Measurements from ENCODE around the gene PANX1. TPM values are rescaled to one million over a fixed set of nuclear protein-coding genes. Genes with fewer than 3 reads are reported as not detected.
"Not testable (repeated sequence)": the region's sequence is repeated elsewhere in the genome, so short reads cannot be mapped to it uniquely, and the experiment has no call there.

PANX1 gene
- total RNA-seq, 1 experiment from 2014 or later = 50.3 TPM

- no peak for DNase-seq (ENCODE audit: low read depth)
Measured at GRCh38 chr11:94150056-94150455, 21.4 kb downstream of the PANX1 start.

GRCh38 chr11:94150704-94151685, 22.4 kb downstream of the PANX1 start:
- no peak for DNase-seq (ENCODE audit: low read depth)

GRCh38 chr11:94151903-94152677, 23.4 kb downstream of the PANX1 start:
- peak; percentile 87 for DNase-seq (ENCODE audit: low read depth)

DNA sequence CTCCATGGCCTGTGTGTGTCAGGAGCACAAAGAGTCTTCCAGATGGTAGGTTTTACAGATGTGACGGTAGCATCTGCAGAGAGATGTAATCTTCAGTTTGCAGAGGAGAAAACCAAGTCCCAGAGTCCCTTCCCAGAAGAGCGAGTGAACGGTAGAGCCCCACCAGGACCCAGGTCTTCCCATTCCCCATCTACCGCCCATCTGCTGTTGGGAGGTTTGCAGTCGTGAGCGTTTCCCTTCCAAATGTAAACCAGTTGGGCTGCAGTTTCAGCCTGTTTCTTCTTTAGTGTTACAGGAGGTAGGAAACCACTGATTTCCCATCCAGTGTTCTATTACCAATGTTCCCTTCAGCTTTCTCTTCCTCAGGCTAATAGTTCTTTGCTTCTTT, 24.0 kb downstream of the PANX1 start:
- no peak for DNase-seq (ENCODE audit: low read depth)

GRCh38 chr11:94153320-94153719, 24.7 kb downstream of the PANX1 start:
- no peak for DNase-seq (ENCODE audit: low read depth)

- DNase-seq (ENCODE audit: low read depth) = no peak
Measured at GRCh38 chr11:94154095-94154856, 25.6 kb downstream of the PANX1 start.

DNA sequence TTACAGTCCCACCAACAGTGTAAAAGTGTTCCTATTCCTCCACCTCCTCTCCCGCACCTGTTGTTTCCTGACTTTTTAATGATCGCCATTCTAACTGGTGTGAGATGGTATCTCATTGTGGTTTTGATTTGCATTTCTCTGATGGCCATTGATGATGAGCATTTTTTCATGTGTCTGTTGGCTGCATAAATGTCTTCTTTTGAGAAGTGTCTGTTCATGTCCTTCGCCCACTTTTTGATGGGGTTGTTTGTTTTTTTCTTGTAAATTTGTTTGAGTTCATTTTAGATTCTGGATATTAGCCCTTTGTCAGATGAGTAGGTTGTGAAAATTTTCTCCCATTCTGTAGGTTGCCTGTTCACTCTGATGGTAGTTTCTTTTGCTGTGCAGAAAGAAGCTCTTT, 28.7 kb downstream of the PANX1 start:
- not testable (repeated sequence) for DNase-seq (ENCODE audit: low read depth)

- DNase-seq (ENCODE audit: low read depth) = no peak
Measured at GRCh38 chr11:94168882-94169281, 40.2 kb downstream of the PANX1 start.

- no peak for DNase-seq (ENCODE audit: low read depth)
Measured at GRCh38 chr11:94169516-94169915, 40.9 kb downstream of the PANX1 start.

DNA sequence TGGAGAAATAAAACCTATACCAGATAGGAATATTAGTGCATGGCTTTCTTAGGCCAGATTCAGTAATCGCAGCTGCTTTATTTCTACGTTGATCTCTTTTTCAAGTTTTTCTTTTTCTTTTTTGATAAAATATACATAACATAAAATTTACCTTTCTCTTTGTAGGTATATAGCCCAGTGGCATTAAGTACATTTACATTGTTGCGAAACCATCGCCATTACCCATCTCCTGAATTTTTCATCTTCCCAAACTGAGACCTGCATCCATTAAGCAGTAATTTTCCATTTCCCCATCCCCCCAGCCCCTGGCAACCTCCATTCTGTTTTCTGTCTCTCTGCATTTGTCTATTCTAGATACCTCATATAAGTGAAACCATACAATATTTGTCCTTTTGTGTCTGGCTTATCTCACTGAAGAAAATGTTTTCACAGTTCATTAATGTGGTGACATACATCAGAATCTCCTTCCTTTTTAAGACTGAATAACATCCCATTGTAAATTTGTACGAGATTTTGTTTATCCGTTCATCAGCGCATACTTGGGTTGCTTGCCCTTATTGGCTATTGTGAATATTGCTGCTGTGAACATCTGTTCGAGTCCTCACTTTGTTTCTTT, 41.4 kb downstream of the PANX1 start:
- DNase-seq (ENCODE audit: low read depth) = no peak

GRCh38 chr11:94170953-94171352, 42.3 kb downstream of the PANX1 start:
- no peak for DNase-seq (ENCODE audit: low read depth)

DNA sequence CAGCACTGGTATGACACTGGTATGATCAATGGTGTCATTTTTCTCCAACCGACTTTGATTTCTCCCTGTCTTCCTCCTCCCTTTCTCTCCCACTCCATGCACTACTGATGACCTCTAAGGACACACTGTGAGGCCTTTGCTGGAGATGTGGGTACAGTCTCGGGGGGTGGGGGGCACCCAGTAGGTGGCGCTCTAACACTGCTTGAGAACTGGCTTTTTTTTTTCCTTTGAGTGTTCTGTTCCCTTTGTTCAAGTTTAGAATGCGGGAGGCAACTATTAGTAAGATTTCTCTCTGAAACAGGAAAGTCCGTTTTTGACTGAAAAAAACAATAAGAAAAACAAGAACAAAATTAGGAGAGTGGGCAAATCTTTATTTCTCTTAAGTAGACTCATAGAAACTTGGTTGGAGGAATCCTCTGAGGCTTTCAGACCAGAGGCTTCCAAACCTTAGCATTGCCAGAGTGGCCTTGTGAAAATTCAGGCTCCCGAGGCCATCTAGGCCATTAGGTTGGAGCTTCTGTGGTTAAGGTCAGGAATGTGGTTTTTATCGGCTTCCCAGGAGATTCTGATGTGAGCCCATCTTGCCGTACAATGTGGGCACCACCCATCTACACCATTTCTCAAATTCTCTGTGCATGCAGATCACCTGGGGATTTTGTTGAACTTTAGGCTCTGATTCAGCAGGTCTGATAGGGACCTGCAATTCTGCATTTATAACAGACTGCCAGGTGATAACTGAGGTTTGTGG, 43.2 kb downstream of the PANX1 start:
- peak; percentile 55 for DNase-seq (ENCODE audit: low read depth)

DNA sequence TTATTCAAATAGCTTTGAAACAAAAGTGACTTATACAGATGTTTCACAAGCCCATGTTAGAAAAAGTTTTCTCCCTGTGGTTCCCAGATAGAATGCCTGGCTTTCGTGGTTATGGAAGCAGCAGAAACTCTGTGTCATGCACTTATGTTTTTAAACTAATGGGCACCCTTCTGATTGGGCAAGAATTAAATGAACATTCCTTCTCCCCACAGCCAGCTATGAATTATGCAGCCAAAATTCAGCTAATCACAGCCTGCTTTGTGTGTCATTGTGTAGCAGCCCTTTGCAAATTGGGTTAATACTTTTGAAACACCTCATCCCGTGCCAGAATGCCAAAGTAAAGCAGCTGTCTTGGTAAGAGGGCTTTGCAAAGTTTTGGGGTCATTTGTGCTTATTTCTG, 46.9 kb downstream of the PANX1 start:
- peak; percentile 64 for DNase-seq (ENCODE audit: low read depth)

DNA sequence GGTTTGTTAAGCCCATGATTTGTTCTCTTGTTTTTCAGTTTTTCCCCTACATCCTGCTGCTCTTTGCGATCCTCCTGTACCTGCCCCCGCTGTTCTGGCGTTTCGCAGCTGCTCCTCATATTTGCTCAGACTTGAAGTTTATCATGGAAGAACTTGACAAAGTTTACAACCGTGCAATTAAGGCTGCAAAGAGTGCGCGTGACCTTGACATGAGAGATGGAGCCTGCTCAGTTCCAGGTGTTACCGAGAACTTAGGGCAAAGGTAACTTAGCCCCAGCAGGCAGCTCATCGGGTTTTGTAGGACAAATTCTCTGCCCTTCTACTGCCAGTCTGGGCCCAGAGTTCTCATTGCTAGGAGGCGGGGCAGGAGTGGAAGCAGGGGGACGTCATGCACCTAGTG, 49.7 kb downstream of the PANX1 start:
- no peak for DNase-seq (ENCODE audit: low read depth)

DNA sequence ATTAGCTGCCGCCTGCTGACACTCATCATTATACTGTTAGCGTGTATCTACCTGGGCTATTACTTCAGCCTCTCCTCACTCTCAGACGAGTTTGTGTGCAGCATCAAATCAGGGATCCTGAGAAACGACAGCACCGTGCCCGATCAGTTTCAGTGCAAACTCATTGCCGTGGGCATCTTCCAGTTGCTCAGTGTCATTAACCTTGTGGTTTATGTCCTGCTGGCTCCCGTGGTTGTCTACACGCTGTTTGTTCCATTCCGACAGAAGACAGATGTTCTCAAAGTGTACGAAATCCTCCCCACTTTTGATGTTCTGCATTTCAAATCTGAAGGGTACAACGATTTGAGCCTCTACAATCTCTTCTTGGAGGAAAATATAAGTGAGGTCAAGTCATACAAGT, 51.1 kb downstream of the PANX1 start:
- no peak for DNase-seq (ENCODE audit: low read depth)

- no peak for DNase-seq (ENCODE audit: low read depth)
Measured at GRCh38 chr11:94181526-94181925, 52.9 kb downstream of the PANX1 start.

DNA sequence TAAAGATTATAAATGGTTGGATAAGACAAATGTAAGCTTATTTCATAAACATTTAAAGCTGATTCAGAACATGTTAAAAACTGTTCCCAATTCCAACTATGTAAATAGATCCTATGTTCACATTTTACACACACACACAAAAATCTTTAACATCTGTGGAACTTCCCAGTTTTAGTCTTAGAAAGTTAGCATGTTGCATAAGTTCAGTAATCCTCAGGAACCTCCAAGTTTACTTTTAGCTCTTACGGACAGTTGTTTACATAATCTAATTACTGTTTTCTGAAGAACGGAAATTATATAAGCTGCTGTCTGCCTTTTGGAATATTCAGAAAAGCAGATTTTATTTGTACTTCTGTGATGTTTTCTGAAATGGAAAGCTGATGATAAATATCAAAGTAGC, 53.3 kb downstream of the PANX1 start:
- no peak for DNase-seq (ENCODE audit: low read depth)

DNA sequence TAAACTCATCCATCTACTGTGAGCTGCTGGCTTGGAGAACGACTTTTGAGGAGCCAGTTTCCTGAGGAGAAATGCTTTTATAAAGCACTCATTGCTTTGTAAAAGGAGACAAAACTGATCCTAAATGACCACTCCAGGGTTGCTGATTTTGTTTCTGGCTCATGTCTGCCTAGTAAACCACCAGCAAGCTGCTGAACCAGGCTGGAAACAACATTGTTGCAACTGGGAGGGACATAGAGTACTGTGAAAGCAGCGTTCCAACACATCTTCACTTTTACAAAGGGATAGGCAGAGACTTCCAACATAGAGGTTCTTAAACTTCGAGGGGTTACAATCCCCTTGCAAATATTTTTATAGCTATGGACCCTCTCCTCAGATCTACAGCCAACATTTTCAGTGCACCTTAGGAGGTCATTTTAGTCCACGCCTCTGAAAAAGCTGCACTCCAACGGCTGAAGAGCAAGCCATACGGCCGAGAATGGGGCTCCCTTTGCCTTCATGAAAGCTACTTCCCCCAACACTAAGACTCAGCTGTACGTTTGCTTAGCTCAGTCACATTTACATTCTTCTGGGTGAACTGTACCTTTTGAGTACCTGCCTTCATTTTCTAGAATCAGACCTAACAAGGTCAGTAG, 54.7 kb downstream of the PANX1 start:
- no peak for DNase-seq (ENCODE audit: low read depth)

DNA sequence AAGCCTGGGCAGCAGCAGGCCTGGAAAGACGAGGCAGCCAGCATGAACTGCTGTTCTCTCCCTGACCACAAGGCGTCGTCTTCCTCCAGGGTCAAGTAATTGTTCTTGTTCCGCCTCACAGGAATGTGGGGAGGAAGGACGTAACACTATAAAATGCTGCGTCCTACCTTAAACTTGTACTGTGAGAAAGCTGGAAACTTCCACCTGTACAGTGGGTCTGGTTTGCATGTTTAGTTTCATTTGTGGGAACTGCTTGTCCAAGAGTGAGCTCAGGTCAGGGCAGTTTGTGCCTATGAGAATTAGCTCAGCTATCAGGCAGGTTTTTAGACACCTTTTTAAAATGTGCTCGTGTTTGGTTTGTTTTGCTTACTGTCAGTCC, 55.2 kb downstream of the PANX1 start:
- DNase-seq (ENCODE audit: low read depth) = peak; percentile 53

GRCh38 chr11:94184362-94184761, 55.7 kb downstream of the PANX1 start:
- no peak for DNase-seq (ENCODE audit: low read depth)
